ENCODE measurements around the gene TTLL8.

DNA sequence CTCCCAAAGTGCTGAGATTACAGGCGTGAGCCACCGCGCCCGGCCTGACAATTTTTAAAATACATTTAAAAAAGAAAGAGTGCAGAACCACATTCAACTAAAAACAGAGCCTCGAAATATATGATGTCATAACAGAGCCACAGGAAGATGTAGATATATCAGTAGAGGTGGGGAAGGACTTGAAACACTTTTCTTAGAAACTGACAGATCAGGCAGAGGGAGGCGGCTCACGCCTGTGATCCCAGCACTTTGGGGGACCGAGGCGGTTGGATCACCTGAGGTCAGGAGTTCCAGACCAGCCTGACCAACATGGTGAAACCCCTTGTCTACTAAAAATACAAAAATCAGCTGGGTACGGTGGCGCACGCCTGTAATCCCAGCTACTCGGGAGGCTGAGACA is 20.1 kb upstream of the TTLL8 start:
- TF ChIP-seq, protein P1, sequence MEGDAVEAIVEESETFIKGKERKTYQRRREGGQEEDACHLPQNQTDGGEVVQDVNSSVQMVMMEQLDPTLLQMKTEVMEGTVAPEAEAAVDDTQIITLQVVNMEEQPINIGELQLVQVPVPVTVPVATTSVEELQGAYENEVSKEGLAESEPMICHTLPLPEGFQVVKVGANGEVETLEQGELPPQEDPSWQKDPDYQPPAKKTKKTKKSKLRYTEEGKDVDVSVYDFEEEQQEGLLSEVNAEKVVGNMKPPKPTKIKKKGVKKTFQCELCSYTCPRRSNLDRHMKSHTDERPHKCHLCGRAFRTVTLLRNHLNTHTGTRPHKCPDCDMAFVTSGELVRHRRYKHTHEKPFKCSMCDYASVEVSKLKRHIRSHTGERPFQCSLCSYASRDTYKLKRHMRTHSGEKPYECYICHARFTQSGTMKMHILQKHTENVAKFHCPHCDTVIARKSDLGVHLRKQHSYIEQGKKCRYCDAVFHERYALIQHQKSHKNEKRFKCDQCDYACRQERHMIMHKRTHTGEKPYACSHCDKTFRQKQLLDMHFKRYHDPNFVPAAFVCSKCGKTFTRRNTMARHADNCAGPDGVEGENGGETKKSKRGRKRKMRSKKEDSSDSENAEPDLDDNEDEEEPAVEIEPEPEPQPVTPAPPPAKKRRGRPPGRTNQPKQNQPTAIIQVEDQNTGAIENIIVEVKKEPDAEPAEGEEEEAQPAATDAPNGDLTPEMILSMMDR (IDR thresholded peaks at IDR 0.05; ENCODE audit: low read depth, low read length, missing input control), result no peak
- TF ChIP-seq JUND (IDR thresholded peaks at IDR 0.05), result no peak
- TF ChIP-seq TAF1 (conservative IDR thresholded peaks at IDR 0.05), result no peak
- no peak for TF ChIP-seq FOXA1 (IDR thresholded peaks at IDR 0.05)
